Measurements from ENCODE around the gene YTHDF1. TPM values are rescaled to one million over a fixed set of nuclear protein-coding genes. Genes with fewer than 3 reads are reported as not detected.
A peak's percentile ranks its signal among the peaks of the same experiment; 100 is the strongest.
"Not testable (repeated sequence)": the region's sequence is repeated elsewhere in the genome, so short reads cannot be mapped to it uniquely, and the experiment has no call there.

YTHDF1 gene
- total RNA-seq, 6 experiments from 2014 or later = 35.4 to 40.0 (median 37.2) TPM

DNA sequence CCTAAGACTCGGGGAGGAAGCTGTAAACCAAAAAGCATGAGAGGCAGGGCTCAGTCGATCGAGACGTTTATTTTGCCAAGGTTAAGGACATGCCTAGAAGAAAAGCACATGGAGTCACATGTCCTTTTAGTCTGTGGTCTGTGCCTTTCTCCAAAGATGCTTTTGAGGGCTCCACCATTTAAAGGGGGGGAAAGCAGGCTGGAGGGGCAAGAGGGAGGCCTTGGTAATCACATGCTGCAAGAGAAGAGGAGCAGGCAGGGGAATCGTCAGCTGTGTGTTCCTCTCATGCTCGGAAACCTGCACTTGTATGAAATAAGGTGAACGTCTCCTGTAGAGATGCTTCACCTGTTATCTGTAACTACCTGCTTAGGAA lies 9.1 kb upstream of the YTHDF1 start:
- peaks cover 13% of the 10 kb centered on the region; the same call in 1 of the 2 replicates for H3K4me1 Mint-ChIP-seq (ENCODE audit: low read depth)
- no peaks in the 10 kb centered on the region for H3K9me3 Mint-ChIP-seq
- DNase-seq = no peak
- no peak overlapping the region for H3K27ac Mint-ChIP-seq
- no peaks in the 10 kb centered on the region for H3K36me3 Mint-ChIP-seq (ENCODE audit: low read depth)
- H3K27me3 Mint-ChIP-seq (ENCODE audit: insufficient read depth) = peaks cover 16% of the 10 kb centered on the region
- TF ChIP-seq, protein P1, sequence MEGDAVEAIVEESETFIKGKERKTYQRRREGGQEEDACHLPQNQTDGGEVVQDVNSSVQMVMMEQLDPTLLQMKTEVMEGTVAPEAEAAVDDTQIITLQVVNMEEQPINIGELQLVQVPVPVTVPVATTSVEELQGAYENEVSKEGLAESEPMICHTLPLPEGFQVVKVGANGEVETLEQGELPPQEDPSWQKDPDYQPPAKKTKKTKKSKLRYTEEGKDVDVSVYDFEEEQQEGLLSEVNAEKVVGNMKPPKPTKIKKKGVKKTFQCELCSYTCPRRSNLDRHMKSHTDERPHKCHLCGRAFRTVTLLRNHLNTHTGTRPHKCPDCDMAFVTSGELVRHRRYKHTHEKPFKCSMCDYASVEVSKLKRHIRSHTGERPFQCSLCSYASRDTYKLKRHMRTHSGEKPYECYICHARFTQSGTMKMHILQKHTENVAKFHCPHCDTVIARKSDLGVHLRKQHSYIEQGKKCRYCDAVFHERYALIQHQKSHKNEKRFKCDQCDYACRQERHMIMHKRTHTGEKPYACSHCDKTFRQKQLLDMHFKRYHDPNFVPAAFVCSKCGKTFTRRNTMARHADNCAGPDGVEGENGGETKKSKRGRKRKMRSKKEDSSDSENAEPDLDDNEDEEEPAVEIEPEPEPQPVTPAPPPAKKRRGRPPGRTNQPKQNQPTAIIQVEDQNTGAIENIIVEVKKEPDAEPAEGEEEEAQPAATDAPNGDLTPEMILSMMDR (IDR thresholded peaks at IDR 0.05) = no peak
- no peak overlapping the region for H3K4me3 Mint-ChIP-seq

DNA sequence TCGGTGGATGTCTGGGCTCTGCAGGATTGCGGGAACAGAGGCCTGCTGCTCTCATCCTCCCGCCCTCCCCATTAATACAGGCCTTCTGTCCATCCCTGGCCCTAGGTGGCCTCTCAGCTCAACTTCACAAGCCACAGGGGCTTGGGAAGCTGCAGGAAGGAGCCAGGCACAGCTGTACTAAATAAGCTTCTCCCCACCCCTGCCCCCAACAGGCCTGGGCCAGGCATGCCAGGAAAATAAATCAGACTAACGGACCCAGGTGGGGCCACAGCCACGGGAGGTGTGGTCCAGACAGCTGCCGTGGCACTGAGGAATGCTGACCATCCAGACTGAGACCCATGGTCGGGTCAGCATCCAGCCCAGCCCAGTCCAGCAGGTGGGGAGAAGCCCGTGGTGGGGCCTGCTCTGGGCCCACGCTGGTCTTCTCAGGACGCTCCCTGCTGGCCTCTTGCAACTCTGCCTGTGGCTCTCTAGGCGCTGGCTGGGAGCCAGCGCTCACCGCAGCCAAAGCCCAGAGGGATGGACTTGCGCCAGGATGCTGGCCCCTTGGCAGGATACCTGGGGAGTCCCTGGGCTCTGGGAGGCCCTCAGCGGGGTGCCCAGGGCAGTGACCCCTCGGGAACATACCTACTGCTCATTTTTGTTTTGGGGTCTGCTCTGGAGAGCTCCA lies 8.6 kb upstream of the YTHDF1 start:
- Mint-ChIP-seq H3K4me3 (no peak overlapping the region), H3K27ac (no peak overlapping the region), H3K36me3 (ENCODE audit: low read depth) (no peaks in the 10 kb centered on the region), H3K4me1 (ENCODE audit: low read depth) (peaks cover 10% of the 10 kb centered on the region; the same call in 1 of the 2 replicates), H3K9me3 (no peaks in the 10 kb centered on the region), H3K27me3 (ENCODE audit: insufficient read depth) (peaks cover 19% of the 10 kb centered on the region)
- TF ChIP-seq, protein P1 (IDR thresholded peaks at IDR 0.05) = peak; percentile 42; the same call in 1 of the 2 replicates
- no peak for DNase-seq

DNA sequence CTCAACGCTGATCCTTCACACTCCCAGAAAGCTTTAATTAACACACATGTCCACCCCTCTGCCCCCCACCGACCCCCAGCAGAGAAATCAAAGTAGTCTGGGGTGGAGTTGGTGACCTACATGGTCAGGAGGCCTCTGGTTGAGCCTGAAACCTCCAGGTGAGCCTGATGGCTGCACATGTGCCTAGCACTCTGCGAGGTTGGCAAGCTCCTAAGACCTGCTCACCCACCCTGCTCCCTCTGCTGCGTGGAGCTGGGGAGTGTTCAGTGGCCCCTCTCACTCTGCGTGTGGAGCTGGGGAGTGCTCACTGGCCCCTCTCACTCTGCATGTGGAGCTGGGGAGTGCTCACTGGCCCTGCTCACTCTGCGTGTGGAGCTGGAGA lies 7.9 kb upstream of the YTHDF1 start:
- Mint-ChIP-seq H3K27ac (no peak overlapping the region), H3K4me1 (ENCODE audit: low read depth) (peaks cover 10% of the 10 kb centered on the region; the same call in 1 of the 2 replicates), H3K36me3 (ENCODE audit: low read depth) (no peaks in the 10 kb centered on the region), H3K9me3 (no peaks in the 10 kb centered on the region), H3K27me3 (ENCODE audit: insufficient read depth) (peaks cover 24% of the 10 kb centered on the region), H3K4me3 (no peak overlapping the region)
- TF ChIP-seq, protein P1 (IDR thresholded peaks at IDR 0.05) = no peak
- DNase-seq = no peak

DNA sequence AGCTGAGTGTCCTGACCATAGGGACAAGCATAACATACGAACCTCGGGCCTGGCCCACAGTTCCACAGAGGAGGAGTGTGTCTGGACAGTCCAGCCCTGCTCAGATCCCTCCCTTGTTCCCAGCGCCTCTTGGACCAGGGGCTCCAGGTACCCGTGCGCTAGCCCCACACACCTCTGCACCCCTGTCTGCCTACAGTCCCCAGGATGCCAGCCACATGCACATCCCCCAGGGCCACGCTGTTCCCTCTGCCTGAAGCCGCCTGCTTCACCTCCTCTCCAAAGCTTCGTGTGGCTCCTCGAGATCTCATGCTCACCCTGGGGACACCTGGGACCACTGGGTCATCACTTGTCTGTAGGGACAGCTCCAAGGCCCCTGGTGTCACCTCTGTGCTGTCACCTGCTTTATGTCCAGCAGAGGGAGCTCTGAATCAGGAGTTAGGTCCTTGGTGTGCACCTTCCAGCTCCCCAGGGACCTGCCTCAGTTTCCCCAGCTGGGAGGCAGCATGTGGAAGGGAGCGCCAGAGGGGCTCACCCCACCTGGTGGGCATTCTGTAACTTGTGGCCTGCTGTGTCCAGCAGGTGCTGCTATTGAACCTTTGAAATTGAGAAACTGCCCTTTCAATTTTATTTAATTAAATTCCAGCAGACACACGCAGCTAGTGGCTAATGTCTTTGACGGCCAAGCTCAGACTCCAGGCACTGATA lies 7.3 kb upstream of the YTHDF1 start:
- H3K27me3 Mint-ChIP-seq (ENCODE audit: insufficient read depth) = peaks cover 19% of the 10 kb centered on the region
- TF ChIP-seq, protein P1 (IDR thresholded peaks at IDR 0.05) = peak; percentile 94
- DNase-seq = no peak
- H3K4me3 Mint-ChIP-seq = no peak overlapping the region
- H3K36me3 Mint-ChIP-seq (ENCODE audit: low read depth) = no peaks in the 10 kb centered on the region
- H3K27ac Mint-ChIP-seq = no peak overlapping the region
- H3K9me3 Mint-ChIP-seq = no peaks in the 10 kb centered on the region
- peaks cover 10% of the 10 kb centered on the region; the same call in 1 of the 2 replicates for H3K4me1 Mint-ChIP-seq (ENCODE audit: low read depth)

DNA sequence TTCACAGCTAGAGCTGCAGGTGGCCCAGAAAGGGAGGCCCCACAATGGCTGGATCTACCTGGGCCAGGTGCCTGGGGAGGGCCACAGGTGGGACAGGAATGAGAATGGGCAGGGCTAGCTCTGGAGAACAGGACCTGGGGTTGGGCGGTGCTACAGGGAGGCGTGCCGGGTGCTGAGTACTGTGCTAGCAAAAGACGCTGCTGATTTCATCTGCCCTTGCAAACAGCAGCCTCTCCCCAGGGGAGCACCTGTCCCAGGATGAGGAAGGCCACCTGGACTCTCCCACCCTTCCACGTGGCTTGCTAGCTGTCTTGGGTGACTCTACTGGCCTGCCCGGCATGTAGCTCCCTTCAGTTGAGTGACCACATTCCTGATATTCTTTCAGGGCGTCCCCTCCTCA lies 6.6 kb upstream of the YTHDF1 start:
- no peak overlapping the region for H3K4me3 Mint-ChIP-seq
- no peak overlapping the region for H3K27ac Mint-ChIP-seq
- TF ChIP-seq, protein P1 (IDR thresholded peaks at IDR 0.05) = no peak
- H3K4me1 Mint-ChIP-seq (ENCODE audit: low read depth) = peaks cover 10% of the 10 kb centered on the region; the same call in 1 of the 2 replicates
- H3K9me3 Mint-ChIP-seq = no peaks in the 10 kb centered on the region
- H3K36me3 Mint-ChIP-seq (ENCODE audit: low read depth) = no peaks in the 10 kb centered on the region
- no peak for DNase-seq
- peaks cover 19% of the 10 kb centered on the region for H3K27me3 Mint-ChIP-seq (ENCODE audit: insufficient read depth)

DNA sequence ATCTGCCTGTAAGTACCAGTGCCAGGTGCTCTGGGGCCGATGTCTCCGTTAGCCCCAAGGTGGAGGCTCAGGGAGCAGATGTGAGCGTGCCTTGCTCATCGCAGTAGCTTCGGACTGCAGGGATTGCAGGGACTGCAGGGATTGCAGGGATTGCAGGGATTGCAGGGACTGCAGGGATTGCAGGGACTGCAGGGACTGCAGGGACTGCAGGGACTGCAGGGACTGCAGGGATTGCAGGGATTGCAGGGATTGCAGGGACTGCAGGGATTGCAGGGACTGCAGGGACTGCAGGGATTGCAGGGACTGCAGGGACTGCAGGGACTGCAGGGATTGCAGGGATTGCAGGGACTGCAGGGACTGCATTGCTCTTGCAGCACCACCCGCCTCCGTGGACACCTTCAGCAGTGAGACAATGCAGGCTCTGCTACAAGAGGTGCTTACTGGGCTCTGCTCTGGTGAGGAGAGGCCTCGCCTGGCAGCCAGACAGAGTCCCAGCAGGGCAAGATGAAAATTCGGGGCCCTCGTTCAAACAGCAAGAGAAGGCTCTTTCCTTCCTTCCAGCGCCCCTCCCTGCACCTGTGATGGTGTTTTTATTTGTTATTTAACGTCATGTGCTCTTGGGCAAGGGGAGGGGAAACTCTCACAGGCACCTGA lies 5.6 kb upstream of the YTHDF1 start:
- not testable (repeated sequence) for H3K36me3 Mint-ChIP-seq (ENCODE audit: low read depth); DNase-seq; H3K27ac Mint-ChIP-seq; H3K4me3 Mint-ChIP-seq; H3K9me3 Mint-ChIP-seq
- Mint-ChIP-seq H3K4me1 (ENCODE audit: low read depth) (peaks cover 15% of the 10 kb centered on the region), H3K27me3 (ENCODE audit: insufficient read depth) (peaks cover 17% of the 10 kb centered on the region)
